NCI-H128 (cell line): ENCODE results near the gene CYB5R2.
"Not testable (repeated sequence)": the region's sequence is repeated elsewhere in the genome, so short reads cannot be mapped to it uniquely, and the experiment has no call there.

ENCODE experiments used
- DNase-seq: peaks from one replicate; lab custom pipeline; 2025; ENCODE audit not compliant: unreplicated experiment; lab: John Stamatoyannopoulos, UW

The CYB5R2 gene

DNA sequence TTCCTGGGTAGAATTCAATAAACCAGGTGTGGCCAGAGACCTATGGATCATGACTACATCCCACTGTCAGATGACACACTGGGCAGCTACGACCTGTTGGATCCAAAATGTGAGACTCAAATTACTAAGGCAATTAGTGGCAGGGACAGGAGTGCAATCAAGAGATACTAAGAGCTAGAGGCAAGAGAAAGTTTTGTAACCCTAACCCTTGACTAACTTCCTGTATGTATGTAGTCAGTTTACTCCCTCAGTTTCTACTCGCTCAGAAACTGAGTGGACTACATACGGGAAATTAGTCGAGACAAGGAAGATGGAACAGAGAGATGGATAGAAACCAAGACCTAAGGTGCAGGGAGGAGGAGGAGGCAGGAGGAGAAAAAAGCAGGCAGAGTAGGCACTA, 2.7 kb downstream of the CYB5R2 start:
- DNase-seq = no peak

DNA sequence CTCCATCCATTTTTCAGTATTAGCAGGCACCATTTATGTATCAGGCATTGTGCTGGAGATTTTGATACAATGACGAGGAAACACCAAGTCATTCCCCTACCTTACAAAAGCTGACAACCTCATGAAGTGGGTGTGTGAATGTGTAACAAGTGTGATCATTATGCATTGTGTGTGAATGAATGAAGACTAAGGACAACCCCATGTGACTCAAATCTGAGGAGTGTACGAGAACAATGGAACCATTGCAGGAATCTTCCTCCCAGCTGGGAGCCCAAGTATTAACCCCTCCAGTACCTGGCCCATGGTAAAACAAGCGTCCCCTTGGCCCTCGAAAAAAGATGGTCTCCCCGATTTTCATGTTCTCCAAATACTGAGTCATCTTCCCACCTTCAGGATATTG, 4.4 kb downstream of the CYB5R2 start:
- no peak for DNase-seq

DNA sequence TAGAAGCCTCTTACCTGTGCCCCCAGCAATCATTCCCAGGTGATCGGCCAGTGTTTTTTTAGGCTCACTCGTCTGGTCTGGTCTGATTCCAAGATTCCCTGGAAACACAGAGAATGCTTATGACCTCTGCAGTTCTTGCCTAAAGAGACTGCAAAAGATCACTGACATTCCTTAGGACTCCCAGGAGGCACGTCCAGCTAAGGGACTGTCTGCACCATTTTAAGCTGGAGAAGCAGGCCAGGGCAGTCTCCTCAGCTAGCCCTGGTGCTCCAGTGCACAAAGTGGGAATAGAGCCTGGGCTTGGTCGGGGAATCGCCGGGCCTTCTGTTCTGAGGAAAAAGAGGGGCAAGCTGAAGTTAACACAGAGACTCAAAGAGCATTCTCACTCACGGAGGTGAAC, 4.8 kb downstream of the CYB5R2 start:
- no peak for DNase-seq

DNA sequence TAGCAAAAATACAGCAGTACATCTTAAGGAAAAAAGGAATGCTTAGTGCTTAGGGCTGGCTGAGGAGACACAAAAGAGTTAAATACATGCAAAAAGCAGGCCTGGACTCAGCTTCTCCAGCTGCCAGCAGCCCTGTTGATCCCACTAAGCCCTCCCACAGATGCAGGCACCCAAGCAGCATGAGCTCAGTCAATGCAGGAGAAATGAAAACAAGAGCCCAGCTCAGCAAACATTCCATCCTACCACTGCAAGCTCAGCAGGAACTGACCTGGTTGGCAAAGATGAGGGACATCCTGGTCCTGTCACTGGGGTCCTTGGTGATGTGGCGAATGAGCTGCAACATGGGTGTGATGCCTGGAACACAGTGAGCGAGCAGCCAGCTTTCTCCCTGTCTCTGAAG, 5.8 kb downstream of the CYB5R2 start:
- DNase-seq = no peak

DNA sequence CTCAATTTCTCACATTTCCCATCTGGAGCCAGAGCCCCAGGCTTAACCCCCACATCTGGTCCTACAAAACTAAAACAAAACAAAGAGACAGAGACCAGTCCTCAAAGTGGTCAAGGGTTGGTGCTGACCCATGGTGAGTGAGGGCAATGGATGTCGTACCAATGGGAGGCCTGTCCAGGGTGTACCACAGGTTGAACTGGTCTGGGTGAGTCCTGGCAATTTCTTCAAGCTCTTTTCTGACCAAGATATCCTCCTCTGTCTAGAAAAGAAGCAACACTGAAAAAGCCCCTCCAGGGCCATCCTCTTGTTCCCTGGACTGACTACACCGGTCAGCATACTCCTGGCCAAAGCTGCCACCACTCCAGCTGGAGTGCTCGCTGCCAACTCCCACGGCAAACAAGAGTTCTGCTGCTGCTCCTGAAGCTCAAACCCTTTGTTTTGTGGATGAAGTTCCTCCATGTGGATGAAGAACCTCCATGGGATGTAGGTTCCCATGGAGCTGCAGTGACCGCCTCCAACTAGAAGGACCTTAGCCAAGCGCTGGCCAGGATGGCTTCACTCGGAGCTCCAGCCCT, 6.9 kb downstream of the CYB5R2 start:
- no peak for DNase-seq

DNA sequence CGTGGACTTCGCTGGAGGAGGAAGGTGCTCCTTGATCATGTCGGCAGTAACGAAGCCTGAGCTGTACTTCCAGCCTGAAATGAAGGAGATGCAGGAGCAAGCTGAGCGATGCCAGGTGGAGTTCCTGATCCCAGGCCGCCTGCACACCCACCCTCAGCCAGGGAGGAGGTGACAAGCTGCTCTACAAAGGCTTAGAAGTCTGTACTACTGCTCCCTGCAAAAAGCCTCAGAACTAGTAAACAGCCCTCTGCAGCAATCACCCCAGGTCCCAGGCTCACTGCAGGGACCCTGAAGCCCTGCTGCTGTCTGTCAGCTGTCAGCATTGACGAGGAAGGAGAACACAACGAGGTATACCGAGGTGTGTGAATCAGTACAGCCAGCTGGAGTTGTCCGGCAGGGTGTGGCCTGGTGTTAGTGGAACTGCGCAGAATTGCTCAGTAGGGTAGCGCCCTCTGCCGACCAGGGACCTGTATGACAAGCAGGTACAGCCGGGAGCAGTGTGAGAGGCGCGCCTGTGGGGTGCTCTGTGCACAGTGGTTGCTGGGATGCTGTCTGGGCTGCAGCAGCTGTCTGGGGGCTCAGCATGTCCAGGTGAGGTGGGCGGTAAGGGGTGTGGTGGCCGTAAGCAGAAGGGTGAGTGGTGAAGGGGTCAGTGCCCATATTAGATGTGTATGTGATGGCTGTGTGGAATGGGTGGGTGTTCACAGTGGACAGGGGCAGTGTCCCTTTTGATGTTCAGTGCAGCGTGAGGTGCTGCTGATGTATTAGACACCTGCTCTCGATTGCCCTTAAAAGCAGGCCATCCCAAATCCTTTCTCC, 7.6 kb downstream of the CYB5R2 start:
- peak; percentile 2 for DNase-seq

DNA sequence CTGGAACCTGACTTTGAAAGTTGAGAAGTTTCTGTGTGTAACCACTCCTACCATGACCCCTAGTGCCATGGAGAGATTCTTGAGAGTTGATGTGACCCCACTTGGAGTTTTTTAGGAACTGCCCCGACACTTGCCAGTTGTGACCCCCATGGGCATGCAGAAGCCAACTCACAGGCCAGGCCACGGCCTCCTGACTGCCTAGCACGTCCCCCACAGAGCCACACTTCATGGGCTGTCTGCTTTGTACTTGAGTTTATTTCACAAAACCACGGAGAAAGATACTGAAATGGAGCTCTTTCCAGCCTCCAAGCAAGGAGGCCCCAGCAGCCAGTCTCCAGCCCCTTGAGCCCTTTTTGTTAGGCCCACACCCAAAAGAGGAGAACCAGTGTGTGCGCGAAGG, 8.4 kb downstream of the CYB5R2 start:
- no peak for DNase-seq

DNA sequence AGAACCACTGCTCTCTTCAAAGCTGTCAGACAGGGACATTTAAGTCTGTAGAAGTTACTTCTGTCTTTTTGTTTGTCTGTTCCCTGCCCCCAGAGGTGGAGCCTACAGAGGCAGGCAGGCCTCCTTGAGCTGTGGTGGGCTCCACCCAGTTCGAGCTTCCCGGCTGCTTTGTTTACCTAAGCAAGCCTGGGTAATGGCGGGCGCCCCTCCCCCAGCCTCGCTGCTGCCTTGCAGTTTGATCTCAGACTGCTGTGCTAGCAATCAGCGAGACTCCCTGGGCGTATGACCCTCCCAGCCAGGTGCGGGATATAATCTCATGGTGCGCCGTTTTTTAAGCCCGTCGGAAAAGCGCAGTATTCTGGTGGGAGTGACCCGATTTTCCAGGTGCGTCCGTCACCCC, 9.8 kb downstream of the CYB5R2 start:
- not testable (repeated sequence) for DNase-seq

DNA sequence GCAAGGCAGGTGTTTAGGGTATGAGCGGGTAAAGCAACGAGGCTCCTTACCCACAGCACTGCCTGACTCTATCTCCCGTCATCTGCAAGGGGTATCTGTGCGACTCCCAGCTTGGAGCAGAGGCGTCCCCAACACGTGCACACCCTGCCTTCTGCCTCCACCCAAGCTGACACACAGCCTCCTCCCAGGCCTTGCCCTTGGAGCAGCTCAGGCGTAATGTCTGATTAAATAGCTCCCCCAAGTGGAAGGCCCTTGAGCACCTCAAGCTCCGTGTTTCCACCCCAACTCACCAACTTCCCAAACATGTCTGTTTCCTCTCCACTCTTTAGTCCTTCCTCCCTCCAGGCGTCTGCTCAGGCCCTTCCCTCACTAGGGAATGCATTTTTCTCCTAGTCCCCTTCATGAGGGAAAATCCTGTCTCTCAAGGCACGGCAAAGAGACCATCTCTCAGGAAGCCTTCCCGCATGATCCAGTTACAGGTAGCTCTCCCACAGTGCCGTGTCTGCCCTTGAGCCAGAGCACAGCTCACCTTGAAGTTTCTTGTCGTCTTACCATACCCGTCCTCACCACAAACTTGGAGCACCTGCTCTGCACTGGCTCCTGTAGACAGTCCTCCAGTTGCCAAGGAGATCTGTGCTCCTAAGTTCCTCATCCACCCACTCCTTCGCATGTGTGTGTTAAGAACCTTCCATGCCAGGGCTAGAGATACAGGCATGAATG, 15.8 kb downstream of the CYB5R2 start:
- DNase-seq = no peak

DNA sequence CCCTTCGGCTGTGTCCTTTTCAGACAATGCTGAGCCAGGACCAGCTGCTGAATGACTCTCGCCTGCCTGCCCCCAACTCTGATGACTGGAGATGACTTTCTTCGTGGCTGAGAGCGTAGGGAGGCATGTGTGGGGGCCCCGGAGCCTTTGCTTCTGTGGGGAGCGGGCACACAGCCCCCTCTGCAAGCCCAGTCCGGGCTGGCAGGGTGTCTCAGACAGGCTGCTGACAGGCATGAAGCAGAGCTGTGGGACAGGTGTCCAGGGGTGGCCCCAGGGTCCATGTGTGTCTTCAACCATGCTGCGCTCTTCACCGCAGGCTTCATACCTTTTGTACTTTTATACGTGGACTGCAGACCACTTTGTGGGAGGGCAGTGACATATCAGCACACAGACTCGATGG, 16.6 kb downstream of the CYB5R2 start:
- DNase-seq = no peak

DNA sequence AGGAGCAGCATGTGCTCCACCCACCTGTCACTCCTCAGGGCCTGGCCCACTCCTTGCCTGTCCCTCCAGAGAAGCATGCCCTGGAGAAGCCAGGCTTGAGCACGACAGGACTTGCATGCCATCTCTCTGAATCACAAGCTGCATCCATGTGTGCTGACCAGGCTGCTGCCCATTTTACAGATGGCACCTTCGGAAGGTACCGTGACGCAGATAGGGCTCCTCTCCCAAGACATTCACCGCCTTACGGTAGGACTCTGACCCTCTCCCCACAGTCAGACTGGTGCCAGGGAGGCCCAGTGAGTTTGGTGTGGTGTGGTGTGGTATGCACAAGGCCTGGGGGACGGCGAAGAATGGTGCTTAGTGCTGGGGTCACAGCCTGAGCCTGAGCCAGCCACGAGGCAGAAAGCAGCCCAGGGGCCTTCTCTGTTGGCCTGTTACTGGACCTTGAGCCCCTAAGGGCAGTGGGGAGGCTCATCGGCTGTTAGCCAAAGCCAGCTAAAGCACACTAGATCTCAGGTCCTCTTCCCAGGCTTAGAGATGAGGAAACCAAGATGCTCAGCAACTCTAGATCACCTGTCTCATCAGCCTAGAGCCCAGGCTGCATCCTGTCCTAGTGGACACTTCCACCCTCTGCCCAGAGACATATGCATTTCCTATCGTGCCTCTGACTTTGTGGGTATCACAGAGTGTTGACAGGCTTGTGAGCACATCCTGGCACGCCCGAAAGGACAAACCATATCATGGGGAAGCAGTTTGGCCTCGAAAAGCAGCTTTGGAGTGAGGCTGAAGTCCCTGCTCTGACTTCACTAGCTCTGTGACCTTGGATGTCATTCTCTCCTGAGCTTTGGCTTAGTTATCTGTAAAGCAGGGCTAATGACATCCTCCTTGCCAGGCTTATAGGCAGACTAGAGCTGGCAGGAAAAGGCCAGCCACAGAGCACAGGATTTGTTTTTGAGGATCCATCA, 17.8 kb downstream of the CYB5R2 start:
- no peak for DNase-seq

DNA sequence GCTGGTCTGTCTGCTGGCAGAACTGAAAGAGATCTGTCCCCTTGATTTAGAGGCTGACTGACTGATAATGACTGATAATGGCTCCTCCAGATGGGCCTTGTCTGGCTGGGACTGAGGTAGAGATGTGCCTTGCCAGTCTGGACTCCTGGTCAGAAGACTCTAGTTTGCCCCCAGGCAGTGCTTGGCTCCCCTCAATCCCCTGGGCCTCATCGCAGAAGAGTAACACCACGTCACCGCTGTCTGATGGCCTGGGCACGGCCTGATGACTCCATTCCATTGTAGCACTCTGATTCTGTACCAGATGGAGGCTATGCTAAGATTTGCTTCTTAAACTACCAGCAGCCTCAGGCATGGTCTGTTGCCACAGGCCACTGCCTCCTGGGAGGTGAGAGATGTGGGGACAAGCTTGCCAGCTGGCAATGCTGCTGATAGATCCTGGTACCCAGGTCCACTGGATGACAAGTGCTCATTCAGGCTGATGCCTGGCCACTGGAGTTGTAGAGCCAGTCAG, 19.1 kb downstream of the CYB5R2 start:
- no peak for DNase-seq

DNA sequence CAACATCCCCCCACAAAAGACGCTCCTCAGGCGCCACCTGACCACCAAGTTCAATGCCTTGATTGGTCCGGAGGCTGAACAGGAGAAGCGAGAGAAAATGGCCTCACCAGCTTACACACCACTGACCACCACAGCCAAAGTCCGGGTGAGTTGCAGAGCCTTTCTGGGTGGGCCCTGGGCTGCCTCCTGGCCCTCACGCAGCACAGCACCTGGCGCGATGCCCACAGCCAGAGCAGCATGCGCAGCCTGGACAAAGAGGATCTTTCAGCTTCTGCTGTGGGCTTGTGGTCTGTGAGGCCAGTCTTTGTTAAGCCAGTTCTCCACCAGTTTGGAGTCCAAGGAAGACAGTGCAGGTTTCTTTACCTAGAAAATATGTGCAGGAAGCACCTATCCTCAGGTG, 21.6 kb downstream of the CYB5R2 start:
- DNase-seq = no peak

DNA sequence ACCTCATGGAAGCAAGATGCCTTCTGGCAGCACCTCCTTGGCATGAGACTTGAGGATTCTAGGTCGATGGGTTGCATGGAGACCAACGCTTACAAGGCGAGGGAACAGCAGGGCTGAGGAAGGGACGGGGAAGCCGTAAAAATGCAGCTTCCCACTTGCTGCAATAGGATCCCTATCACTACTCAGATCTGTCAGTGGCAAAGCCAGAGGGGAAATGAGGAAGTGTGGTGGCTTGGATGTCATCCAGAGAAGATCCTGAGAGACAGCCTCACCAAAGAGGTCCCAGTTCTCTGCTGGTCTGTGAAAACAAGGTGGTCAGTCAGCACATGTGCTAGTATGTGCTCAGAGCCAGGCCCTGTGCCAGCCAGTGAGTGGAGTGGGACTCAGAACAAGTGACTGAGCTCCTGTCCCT, 22.2 kb downstream of the CYB5R2 start:
- no peak for DNase-seq

DNA sequence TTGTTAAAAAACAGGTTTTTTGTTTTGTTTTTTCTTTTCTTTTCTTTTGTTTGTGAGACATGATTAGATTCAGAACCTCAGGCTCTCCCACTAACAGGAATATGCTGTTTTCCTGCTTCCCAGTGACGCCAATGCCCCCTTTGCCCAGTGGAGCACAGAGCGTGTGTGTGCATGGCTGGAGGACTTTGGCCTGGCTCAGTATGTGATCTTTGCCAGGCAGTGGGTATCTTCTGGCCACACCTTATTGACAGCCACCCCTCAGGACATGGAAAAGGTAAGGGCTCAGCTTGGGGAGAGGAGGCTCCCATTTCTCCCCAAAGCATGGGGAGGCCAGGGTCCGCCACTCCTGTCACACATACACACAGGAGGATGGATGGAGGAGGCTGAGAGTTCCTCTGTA, 25.0 kb downstream of the CYB5R2 start:
- no peak for DNase-seq

DNA sequence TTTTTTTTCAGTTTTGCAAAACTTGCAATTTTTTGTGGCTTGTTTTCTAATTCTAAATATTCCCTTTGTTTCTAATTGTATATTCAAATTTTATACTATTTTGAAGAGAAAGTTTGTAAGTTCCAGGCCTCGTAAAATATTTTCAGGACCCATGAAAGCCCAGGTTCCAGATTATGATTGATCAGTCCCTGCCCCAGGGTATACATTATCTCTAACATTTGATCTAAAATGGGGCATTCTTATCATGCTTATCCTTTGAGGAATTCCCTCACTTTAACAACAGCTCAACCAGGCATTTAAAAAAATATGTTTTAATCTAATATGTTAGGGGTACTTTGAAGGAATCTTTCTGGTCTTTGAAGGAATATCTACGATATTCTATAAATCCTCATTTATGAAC, 26.4 kb downstream of the CYB5R2 start:
- DNase-seq = no peak

DNA sequence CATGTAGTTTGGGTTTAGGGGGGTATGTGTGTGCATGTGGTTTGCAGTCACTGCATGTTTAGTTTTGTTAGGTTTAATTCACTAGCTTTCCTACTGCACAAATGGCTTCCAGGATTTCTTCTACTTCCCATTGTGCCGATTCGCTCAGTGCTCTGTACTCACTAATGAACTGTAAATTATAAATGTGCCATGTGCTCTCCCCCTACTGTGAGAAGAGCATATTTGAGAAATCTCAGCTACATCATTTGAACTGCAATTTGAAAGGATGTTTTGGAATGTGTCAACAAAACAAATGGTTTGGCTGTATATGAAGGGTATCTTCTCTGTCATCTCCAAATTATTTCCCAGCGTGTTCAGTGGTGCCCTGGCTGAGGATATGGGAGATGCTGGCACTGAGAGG, 28.1 kb downstream of the CYB5R2 start:
- DNase-seq = no peak

DNA sequence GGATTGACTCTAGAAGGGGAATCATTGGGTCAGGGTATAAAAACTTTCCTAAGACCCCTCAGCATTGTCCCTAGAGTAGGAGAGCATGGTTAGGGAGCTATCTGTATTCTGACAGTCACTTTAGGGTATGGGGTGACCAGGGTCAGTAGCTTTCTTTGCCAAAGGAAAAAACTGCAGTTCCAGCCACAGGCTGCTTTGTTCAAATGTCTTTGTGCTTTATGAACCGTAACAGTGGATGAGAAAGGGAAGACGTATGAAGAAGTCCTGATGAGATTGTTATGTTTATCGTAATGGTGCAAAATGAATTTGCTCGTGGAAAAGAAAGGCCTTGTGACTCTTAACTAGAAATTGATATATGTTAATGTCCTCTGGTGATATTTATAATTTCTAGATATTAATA, 30.0 kb downstream of the CYB5R2 start:
- DNase-seq = no peak

DNA sequence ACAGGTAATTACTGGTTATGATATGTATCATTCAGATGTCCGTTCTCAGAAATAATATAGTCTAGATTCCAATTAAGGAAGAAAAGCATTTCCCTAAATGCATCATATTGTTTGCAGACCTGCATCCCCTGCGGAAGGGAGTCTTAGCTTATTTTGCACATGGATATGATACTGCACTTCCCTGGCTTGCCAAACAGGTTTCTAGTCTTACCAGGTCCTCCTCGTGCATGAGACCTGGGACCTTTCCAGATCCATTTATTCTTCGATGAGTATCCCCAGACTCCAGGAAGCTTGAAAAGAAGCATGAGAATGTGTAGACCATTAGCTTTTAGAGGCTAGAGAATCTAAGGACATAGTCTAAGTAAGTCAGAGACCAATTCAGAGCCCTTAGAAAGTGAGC, 30.6 kb downstream of the CYB5R2 start:
- no peak for DNase-seq

DNA sequence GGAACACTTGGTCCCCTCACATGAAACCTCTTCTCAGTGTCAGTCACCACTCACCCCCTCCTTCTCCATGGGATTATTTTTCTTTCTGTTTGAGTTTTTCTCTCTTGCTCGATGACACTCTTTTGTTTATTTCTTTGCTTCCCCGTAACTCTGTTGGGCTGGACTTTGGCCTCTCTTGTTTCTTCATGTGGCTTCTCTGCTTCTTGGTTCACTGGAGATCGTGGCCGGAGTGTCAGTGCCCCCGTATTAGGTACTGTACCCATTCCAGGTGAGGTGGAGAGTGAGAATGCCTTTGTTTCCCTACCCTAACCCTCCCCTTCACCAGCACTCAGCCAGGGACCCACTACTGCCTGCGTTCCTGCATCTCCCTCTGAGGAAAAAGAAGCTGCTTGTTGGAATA, 32.5 kb downstream of the CYB5R2 start:
- no peak for DNase-seq

DNA sequence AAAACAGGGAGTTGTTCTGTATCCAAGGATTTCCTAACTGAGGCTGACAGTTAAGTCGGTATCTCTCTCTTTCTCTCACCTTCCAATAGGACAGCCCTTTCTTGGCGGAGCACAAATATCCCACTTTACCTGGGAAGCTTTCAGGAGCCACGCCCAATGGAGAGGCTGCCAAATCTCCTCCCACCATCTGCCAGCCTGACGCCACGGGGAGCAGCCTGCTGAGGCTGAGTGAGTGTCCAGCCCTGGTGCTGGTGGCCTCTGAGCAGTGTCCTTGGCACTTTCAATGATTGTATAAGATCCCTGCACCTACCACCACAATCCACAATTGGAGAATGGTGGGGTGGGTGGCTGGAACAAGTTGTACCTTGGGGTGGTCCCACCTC, 33.7 kb downstream of the CYB5R2 start:
- DNase-seq = no peak
